Skin of body (tissue), 2 donors: ENCODE measurements around the gene BPIFB1. TPM values are rescaled to one million over a fixed set of nuclear protein-coding genes. Genes with fewer than 3 reads are reported as not detected.

Experiments used
- DNase-seq: peaks from one replicate; lab custom pipeline; 2025; lab: John Stamatoyannopoulos, UW
- total RNA-seq: library from RNA; depleted of rRNA; stranded (reverse); fragments of >200 nt; gene quantifications from one replicate; pipeline ENCODE4 v1.2.3, GENCODE V29; 2014

Gene BPIFB1
- total RNA-seq, 1 donor from 2014 or later = not detected

- no peak for DNase-seq
These were observed 8.9 kb downstream of the BPIFB1 start for GRCh38 chr20:33291830-33292355.

DNA sequence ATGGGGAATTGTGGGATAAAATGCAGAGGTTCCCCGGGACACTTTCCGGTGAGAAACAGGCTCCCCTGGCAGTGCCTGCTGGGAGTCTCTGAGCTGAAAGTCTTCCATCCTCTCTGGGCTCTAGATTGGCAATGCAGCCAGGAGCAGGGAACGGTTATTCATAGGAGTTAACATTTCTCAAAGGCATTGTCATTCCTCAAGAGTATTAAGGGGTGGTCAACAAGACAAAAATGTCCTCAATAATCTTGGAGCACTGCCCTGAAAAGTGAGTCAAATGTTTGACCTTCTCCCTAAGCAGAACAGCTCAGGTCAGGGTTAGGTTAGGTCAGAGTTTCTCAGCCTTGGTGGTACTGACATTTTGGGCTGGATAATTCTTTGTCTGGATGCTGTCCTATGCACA lies 13.2 kb downstream of the BPIFB1 start:
- DNase-seq = no peak

- no peak for DNase-seq
These were observed 15.4 kb downstream of the BPIFB1 start for GRCh38 chr20:33298391-33298790.

- no peak for DNase-seq
These were observed 16.1 kb downstream of the BPIFB1 start for GRCh38 chr20:33299111-33299603.

- no peak for DNase-seq
These were observed 18.3 kb downstream of the BPIFB1 start for GRCh38 chr20:33301192-33301930.

GRCh38 chr20:33303595-33303994 lies 20.6 kb downstream of the BPIFB1 start:
- no peak for DNase-seq

DNA sequence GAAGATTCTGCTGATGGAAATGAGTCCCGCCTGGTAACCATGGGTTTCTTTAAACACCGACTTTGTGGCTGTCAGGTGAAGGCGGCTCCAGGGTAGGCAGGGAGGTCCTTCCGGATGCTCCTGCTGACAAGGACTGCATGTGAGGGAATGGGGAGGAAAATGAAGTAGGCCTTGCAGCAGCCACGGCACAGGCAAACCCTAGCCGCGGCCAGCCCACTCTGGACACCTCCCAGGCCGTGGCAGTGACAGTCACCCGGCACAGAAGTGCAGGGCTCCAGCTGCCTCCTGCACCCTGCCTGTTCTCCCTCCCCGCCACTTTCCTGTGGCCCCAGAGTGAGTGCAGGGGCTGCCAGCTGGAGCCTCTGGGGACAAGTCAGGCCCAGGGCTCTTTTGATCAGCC lies 21.0 kb downstream of the BPIFB1 start:
- no peak for DNase-seq

DNA sequence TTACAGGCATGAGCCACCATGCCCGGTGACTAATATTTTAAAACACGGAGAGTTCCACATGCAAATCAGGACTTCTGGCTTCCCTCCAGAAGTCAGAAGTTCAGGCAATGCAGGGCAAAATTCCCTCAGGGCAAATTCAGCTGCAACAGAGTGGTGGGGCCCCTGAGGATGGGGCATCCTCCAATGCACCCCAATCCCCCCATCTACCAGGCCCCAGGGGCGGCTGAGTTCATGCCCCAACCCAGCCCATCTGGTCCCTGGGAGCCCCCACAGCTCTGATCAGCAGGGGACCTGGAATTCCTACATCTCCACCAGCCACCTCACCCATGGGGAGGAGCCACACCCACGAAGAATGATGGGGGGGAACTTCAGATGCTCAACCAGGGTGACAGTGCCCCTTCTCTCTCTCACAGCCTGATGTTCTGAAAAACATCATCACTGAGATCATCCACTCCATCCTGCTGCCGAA lies 22.6 kb downstream of the BPIFB1 start:
- no peak for DNase-seq

- DNase-seq = no peak
These were observed 23.2 kb downstream of the BPIFB1 start for GRCh38 chr20:33306228-33306627.

DNA sequence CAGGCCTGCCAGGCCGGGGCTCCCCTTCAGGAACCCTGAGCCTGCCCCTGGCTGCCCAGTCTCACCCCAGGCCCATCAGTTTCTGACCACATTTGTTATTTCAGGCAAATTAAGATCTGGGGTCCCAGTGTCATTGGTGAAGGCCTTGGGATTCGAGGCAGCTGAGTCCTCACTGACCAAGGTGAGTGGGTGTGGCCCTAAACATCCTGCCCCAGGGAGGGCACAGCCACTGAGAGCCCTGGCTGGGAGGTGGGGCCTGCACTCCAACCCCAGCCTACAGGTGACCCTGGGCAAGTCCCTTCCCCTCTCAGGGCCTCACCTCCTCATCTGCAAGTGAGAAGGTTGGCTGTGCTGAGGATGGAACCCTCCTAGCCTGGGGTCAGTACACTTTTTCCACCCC lies 23.8 kb downstream of the BPIFB1 start:
- no peak for DNase-seq

DNA sequence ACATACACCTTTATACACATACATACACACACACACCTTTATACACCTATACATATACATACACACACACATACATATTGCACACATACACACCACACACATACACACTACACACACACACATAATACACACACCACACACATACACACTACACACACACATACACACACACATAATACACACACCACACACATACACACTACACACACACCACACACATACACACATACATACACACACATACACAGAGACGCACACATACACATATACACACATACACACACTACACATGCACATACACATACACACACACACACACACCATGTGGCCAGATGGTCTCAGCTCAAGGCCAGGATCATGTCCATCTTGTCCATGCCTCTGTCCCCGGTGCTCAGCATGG lies 25.7 kb downstream of the BPIFB1 start:
- no peak for DNase-seq

- no peak for DNase-seq
These were observed 26.6 kb downstream of the BPIFB1 start for GRCh38 chr20:33309631-33310030.

DNA sequence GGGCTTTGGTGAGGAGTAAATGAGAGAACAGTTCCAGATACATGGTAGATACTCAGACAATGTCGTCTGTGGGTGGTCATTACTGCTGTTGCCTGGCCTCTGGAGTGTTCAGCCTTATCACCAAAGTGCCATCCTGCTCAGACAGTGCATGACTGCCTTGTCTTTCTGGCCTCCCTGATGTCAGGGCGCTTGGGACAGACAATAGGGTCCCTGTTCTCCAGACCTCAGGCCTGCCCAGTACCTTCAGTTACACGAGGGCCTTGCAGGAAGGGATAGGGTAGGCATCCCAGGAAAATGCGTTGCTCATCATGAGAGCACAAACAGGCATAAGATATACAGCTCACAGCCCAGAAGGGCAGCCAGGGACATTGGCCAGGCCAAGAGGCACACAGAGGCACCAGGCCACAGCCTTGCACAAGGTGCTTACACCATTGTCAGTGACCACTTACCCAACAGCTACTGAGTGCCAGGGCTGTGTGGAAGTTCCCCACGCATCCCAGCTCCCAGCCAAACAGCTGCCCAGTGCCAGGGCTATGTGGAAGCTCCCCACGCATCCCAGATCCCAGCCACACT lies 27.4 kb downstream of the BPIFB1 start:
- DNase-seq = no peak

GRCh38 chr20:33311011-33311410 lies 28.0 kb downstream of the BPIFB1 start:
- DNase-seq = no peak

DNA sequence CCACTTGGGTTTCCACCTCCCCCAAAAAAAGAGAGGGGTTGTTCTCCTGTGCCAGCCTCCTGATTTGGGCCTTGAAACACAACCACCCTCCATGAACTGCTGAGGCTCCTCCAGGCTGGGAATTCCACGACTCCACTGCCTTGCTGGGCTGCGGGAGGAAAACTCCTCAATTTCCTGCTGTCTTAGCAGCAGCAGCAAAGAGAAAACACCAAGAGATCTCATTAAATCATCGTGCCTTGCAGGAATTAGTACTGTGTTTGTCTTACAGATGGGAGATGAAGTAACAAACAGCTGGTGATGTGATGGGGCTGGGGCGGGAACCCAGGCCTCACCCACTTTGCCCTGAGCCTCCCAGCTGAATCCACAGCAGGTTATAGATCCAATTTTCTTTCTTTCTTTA lies 29.0 kb downstream of the BPIFB1 start:
- peak; percentile 8 for DNase-seq

DNA sequence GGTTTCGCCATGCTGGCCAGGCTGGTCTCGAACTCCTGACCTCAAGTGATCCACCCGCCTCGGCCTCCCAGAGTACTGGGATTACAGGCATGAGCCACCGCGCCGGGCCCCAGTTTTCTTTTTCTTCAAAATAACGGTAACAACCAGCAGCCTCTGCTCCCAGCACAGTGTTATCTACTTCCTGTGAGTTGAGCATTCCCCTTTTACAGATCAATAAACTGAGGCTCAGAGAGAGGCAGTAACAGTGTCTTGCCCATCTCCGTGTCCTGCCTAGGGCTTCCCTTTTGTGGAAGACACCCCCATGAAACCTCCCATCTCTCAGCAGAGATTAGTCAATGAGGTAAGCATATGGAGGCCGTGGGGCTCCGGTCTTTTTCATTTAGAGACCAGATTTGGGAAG lies 29.6 kb downstream of the BPIFB1 start:
- DNase-seq = no peak

DNA sequence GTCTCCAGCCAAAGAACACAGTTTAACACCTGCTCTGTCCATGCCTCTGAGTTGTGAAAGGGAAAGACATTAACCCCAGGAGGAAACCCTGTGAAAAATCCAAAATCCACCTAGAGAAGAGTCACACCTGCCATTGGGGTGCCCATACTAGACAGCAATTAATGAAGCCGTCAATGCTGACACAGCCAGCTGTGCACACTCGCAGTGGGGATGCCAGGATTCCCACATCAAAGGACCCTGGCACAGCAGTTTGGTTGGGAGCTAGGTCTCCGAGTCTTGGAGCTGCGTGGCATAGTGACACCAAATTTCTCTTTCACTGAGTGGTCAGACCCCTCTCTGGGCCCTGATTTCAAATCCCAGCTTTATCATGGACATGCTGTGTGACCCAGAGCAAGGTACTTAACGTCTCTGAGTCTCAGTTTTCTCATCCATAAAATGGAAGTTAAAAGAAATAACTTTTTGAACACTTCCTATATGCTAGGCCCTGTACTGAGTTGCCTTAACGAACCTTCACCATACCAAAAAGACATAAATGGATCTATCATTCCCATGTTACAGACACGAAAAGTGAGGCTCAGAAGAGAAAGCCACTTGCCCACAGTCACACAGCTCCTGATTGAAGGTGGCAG lies 30.8 kb downstream of the BPIFB1 start:
- DNase-seq = no peak

- no peak for DNase-seq
These were observed 33.3 kb downstream of the BPIFB1 start for GRCh38 chr20:33316343-33316742.

DNA sequence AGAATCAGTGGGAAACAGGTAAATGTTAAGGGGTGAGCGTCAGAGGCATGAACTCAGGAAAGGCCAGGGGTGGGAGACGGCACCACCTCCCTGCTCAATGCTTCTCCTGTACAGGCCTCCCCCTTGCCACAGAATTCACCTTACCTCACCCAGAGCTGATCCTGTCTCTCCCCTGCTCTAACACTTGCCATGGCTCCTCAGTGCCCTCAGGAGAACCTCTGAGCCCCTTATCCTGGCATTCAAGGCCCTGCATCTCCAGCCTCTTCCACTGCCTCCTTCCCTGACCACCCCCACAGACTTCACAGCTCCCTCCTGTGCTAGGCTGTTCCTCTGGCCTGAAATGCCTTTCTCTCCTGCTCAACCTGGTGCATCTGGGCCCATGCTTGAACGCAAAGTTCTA lies 33.9 kb downstream of the BPIFB1 start:
- no peak for DNase-seq

- DNase-seq = no peak
These were observed 34.5 kb downstream of the BPIFB1 start for GRCh38 chr20:33317424-33318095.

GRCh38 chr20:33318096-33318429 lies 35.0 kb downstream of the BPIFB1 start:
- DNase-seq = no peak

DNA sequence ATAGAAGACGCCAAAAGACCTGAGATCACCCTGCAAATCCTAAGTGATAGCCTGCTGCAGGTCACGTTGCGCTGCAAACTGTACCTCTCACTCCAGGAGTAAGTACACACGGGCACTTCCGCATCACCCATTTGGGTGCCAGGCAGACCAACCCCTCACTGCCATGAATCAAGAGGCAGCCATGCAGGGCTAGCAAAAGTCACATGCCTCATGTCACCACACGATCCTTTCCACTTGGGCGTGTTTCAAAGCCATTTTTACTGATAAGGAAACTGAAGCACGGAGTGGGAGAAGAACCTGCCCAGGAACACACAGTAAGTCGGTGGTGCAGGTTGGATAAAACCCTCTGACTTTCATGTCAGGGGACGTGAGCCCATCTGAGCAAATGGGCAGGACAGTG lies 37.0 kb downstream of the BPIFB1 start:
- no peak for DNase-seq
